ENCODE data around the gene ANKUB1.

DNA sequence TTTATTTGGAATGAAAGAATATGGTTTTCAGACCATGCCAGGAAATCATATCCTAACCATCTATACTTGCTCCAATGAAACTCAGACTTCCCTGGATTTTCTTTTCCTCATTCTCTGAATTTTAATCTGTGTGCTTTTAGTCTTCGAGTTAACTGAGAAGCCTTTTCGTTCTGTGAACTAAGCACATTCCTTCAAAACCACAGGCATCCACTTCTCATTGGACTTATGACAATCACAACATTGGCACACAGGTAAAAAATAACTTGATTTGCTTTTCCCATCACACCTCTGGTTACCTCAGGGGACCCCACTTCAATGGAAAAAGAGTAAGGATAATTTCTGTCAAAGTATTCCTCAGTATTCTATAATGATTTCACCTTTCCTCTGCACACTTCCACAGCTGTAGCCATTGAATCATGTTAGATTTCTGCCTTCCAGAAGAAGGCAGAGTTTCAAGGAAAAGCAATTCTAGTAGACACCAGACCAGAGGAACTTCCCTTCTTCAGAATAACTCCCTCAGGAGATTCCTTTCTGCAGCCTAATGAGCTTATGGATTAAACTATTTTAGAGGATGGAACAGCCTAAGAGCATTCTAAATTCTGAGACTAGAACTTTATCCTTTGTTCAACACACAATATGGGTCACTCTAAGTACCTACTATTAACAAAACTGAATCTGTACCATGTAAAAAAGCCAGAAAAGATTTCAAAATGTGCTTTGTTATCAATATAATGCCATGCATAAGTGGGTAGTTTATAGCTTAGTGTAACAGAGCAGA lies 56.0 kb downstream of the ANKUB1 start:
- TF ChIP-seq TAF1 (IDR thresholded peaks at IDR 0.05; ENCODE audit: borderline replicate concordance, low read depth, low read length) (no peak), POLR2A (IDR thresholded peaks at IDR 0.05; ENCODE audit: low read depth, low read length) (no peak), YBX1 (IDR thresholded peaks at IDR 0.05) (no peak), SRF (IDR thresholded peaks at IDR 0.05; ENCODE audit: low read depth in 2 of 2, low read length in 2 of 2) (no peak), BRCA1 (IDR thresholded peaks at IDR 0.05; ENCODE audit: low read depth, low read length) (no peak)
- TF ChIP-seq, protein P1, sequence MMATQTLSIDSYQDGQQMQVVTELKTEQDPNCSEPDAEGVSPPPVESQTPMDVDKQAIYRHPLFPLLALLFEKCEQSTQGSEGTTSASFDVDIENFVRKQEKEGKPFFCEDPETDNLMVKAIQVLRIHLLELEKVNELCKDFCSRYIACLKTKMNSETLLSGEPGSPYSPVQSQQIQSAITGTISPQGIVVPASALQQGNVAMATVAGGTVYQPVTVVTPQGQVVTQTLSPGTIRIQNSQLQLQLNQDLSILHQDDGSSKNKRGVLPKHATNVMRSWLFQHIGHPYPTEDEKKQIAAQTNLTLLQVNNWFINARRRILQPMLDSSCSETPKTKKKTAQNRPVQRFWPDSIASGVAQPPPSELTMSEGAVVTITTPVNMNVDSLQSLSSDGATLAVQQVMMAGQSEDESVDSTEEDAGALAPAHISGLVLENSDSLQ (IDR thresholded peaks at IDR 0.05), result no peak

Measured in GM12878 (cell line).